Loucy (cell line): Measurements from ENCODE around the gene ADCY6.

ENCODE experiments used
- H2AFZ ChIP-seq: fragments of 200-600 bp; sonication (generic); 2 replicates; pipeline ENCODE4 v1.6.0; 2016; ENCODE audit warnings: antibody characterized with exemption, mild to moderate bottlenecking, low read length, moderate library complexity
- H3F3A ChIP-seq: fragments of 200-600 bp; 2 replicates; pipeline ENCODE4 v1.6.0; 2016; ENCODE audit warnings: antibody characterized with exemption, low read depth, mild to moderate bottlenecking
- H3K27me3 ChIP-seq: fragments of 200-600 bp; sonication (generic); 2 replicates; pipeline ENCODE4 v1.6.1; 2014; ENCODE audit warnings: low read length, mild to moderate bottlenecking; ENCODE audit not compliant: insufficient read depth, poor library complexity, severe bottlenecking
- H3K36me3 ChIP-seq: fragments of 200-600 bp; sonication (generic); 2 replicates; pipeline ENCODE4 v1.6.1; 2016; ENCODE audit warnings: low read length; ENCODE audit not compliant: insufficient read depth
- H3K4me1 ChIP-seq: fragments of 200-600 bp; sonication (generic); 2 replicates; pipeline ENCODE4 v1.5.1; 2014; ENCODE audit warnings: low read length, mild to moderate bottlenecking; ENCODE audit not compliant: insufficient read depth, poor library complexity, severe bottlenecking
- H3K4me2 ChIP-seq: fragments of 200-600 bp; sonication (generic); 2 replicates; pipeline ENCODE4 v1.6.0; 2014; ENCODE audit warnings: antibody characterized with exemption, low read length, low read depth, mild to moderate bottlenecking; ENCODE audit not compliant: poor library complexity, severe bottlenecking
- H3K4me3 ChIP-seq: fragments of 200-600 bp; sonication (generic); 2 replicates; pipeline ENCODE4 v1.5.1; 2014; ENCODE audit warnings: low read length, mild to moderate bottlenecking, mixed read lengths; ENCODE audit not compliant: poor library complexity, severe bottlenecking
- H3K79me2 ChIP-seq: fragments of 200-600 bp; sonication (generic); 2 replicates; pipeline ENCODE4 v1.6.1; 2014; ENCODE audit warnings: low read length; ENCODE audit not compliant: insufficient read depth
- H3K9ac ChIP-seq: fragments of 200-600 bp; sonication (generic); 2 replicates; pipeline ENCODE4 v1.6.0; 2014; ENCODE audit warnings: mild to moderate bottlenecking, low read depth, low read length, moderate library complexity; ENCODE audit not compliant: poor library complexity, severe bottlenecking
- H3K9me2 ChIP-seq: fragments of 200-600 bp; sonication (generic); replicated peaks from 2 replicates; pipeline ENCODE4 v1.6.1; 2016; ENCODE audit warnings: low read depth, low read length, mixed read lengths
- H3K9me3 ChIP-seq: fragments of 200-600 bp; sonication (generic); 2 replicates; pipeline ENCODE4 v1.6.1; 2014; ENCODE audit warnings: mild to moderate bottlenecking, antibody characterized with exemption, low read length, low read depth; ENCODE audit not compliant: insufficient read depth
- H4K20me1 ChIP-seq: fragments of 200-600 bp; sonication (generic); 2 replicates; pipeline ENCODE4 v1.6.0; 2014; ENCODE audit warnings: antibody characterized with exemption, low read length, mild to moderate bottlenecking; ENCODE audit not compliant: insufficient read depth, poor library complexity, severe bottlenecking
- CTCF ChIP-seq: fragments of 200-600 bp; sonication (generic); conservative IDR thresholded peaks from 2 replicates; pipeline ENCODE4 v1.5.1; 2014; ENCODE audit warnings: mild to moderate bottlenecking, antibody characterized with exemption, low read length
- EZH2phosphoT487 ChIP-seq: fragments of 200-600 bp; IDR thresholded peaks from 2 replicates; pipeline ENCODE4 v1.6.1; 2018; ENCODE audit warnings: antibody characterized with exemption, mild to moderate bottlenecking, moderate library complexity, borderline replicate concordance

ADCY6 gene

GRCh38 chr12:48831257-48831656 is 42.4 kb upstream of the ADCY6 start:
- H3K4me3 ChIP-seq: no peak overlapping the region
- H3K36me3 ChIP-seq: peaks cover 76% of the 10 kb centered on the region; the same call in 1 of the 2 replicates
- H3K9ac ChIP-seq: no peak overlapping the region
- no peak for TF ChIP-seq CTCF
- TF ChIP-seq EZH2phosphoT487: no peak
- H2AFZ ChIP-seq: no peak overlapping the region
- no peaks in the 10 kb centered on the region for H3K9me3 ChIP-seq
- H4K20me1 ChIP-seq: no peaks in the 10 kb centered on the region
- no peaks in the 10 kb centered on the region for H3K4me1 ChIP-seq
- H3K27me3 ChIP-seq: no peaks in the 10 kb centered on the region
- no peaks in the 10 kb centered on the region for H3K79me2 ChIP-seq
- no peaks in the 10 kb centered on the region for H3K9me2 ChIP-seq
- no peaks in the 10 kb centered on the region for H3F3A ChIP-seq
- H3K4me2 ChIP-seq: no peak overlapping the region

- no peak for TF ChIP-seq EZH2phosphoT487
- no peak for TF ChIP-seq CTCF
- H3K36me3 ChIP-seq: peaks cover 64% of the 10 kb centered on the region; the same call in 1 of the 2 replicates
- H3K27me3 ChIP-seq: no peaks in the 10 kb centered on the region
- H3K9me3 ChIP-seq: no peaks in the 10 kb centered on the region
- no peak overlapping the region for H3K4me2 ChIP-seq
- no peaks in the 10 kb centered on the region for H3K9me2 ChIP-seq
- no peaks in the 10 kb centered on the region for H3K4me1 ChIP-seq
- H3F3A ChIP-seq: no peaks in the 10 kb centered on the region
- no peak overlapping the region for H3K9ac ChIP-seq
- no peaks in the 10 kb centered on the region for H3K79me2 ChIP-seq
- H3K4me3 ChIP-seq: no peak overlapping the region
- H2AFZ ChIP-seq: no peak overlapping the region
- H4K20me1 ChIP-seq: no peaks in the 10 kb centered on the region
These were observed 40.1 kb upstream of the ADCY6 start for GRCh38 chr12:48828841-48829575.

GRCh38 chr12:48828293-48828692 is 39.4 kb upstream of the ADCY6 start:
- no peak for TF ChIP-seq CTCF
- no peak for TF ChIP-seq EZH2phosphoT487
- Histone ChIP-seq H3K27me3 (no peaks in the 10 kb centered on the region), H3K79me2 (no peaks in the 10 kb centered on the region), H3F3A (no peaks in the 10 kb centered on the region), H3K36me3 (peaks cover 57% of the 10 kb centered on the region; the same call in 1 of the 2 replicates), H3K4me2 (no peak overlapping the region), H4K20me1 (no peaks in the 10 kb centered on the region), H3K9ac (no peak overlapping the region), H3K9me3 (no peaks in the 10 kb centered on the region), H3K4me3 (no peak overlapping the region), H2AFZ (no peak overlapping the region), H3K9me2 (no peaks in the 10 kb centered on the region), H3K4me1 (no peaks in the 10 kb centered on the region)
